Esophagus squamous epithelium (tissue), 4 donors: ENCODE results near the gene FGF12.

Experiments
- CTCF ChIP-seq, 6 experiments: fragments of 450-650 bp in 4 of 6; fragments of 200-600 bp in 2 of 6; sonication (generic) in 2 of 6; IDR thresholded peaks; one replicate each; pipeline ENCODE4 v1.5.1; 2016 to 2019; ENCODE audit warnings: antibody characterized with exemption in 6 of 6, mild to moderate bottlenecking in 4 of 6, moderate library complexity in 4 of 6
- POLR2A ChIP-seq, 4 donors: fragments of 450-650 bp; IDR thresholded peaks; one replicate each; pipeline ENCODE4 v1.6.1; 2017; ENCODE audit warnings: antibody characterized with exemption in 4 of 4, mild to moderate bottlenecking in 4 of 4, moderate library complexity in 3 of 4

- TF ChIP-seq POLR2A (IDR thresholded peaks at IDR 0.05) (no peak), CTCF (IDR thresholded peaks at IDR 0.05) (no peak)
Observed at GRCh38 chr3:192128060-192128459, 599.3 kb downstream of the FGF12 start.
